ENCODE data around the gene DACH1.

GRCh38 chr13:71876648-71877255, 9.7 kb upstream of the DACH1 start:
- TF ChIP-seq CTCF (IDR thresholded peaks at IDR 0.05) (no peak), POLR2A (IDR thresholded peaks at IDR 0.05) (no peak)

Measured in lower leg skin (tissue), 3 donors.